SK-N-SH (cell line): ENCODE results near the gene CRMP1. TPM values are rescaled to one million over a fixed set of nuclear protein-coding genes. Genes with fewer than 3 reads are reported as not detected.

Source experiments
- CTCF ChIA-PET: fragments of 300-600, 350-600 bp; formaldehyde crosslinking; extraction: SDS; loops from one replicate; lab custom pipeline; 2021; lab: Yijun Ruan, JAX
- POLR2A ChIA-PET: fragments of 350-600 bp; sonication (Branson Sonifier 250); formaldehyde crosslinking; extraction: SDS; loops from one replicate; lab custom pipeline; 2020; ENCODE audit warnings: antibody characterized with exemption, inconsistent platforms; lab: Yijun Ruan, JAX
- DNase-seq: peaks from one replicate; pipeline ENCODE4 v3.0.0; 2012
- H2AFZ ChIP-seq: fragments of 200-600 bp; sonication (generic); 2 replicates; pipeline ENCODE4 v1.8.1; 2016; ENCODE audit warnings: antibody characterized with exemption, mild to moderate bottlenecking, low read depth
- H3F3A ChIP-seq: fragments of 200-600 bp; sonication (generic); replicated peaks from 2 replicates; pipeline ENCODE3; 2016; ENCODE audit warnings: antibody characterized with exemption, mild to moderate bottlenecking; ENCODE audit not compliant: insufficient read depth
- H3K27ac ChIP-seq, 2 experiments: fragments of 200-500 bp in 1 of 2; fragments of 200-600 bp in 1 of 2; sonication (Bioruptor generic) in 1 of 2; sonication (generic), shearing (Covaris generic) in 1 of 2; 2 replicates each; pipeline versions ENCODE4 v1.5.1 to v1.6.1; 2014 to 2016; ENCODE audit warnings: low read depth in 2 of 2, inconsistent platforms in 1 of 2, low read length in 1 of 2, mild to moderate bottlenecking in 1 of 2, mixed read lengths in 1 of 2
- H3K27me3 ChIP-seq: fragments of 200-600 bp; sonication (generic), shearing (Covaris generic); 2 replicates; pipeline ENCODE4 v1.6.1; 2016; ENCODE audit warnings: mixed run types; ENCODE audit not compliant: insufficient read depth
- H3K36me3 ChIP-seq, 2 experiments: fragments of 200-500 bp in 1 of 2; fragments of 200-600 bp in 1 of 2; sonication (Bioruptor generic) in 1 of 2; sonication (generic) in 1 of 2; replicated peaks in 1 of 2; 2 replicates each; pipeline versions ENCODE3 to v1.5.1; 2014 to 2016; ENCODE audit warnings: low read length in 1 of 2, mild to moderate bottlenecking in 1 of 2; ENCODE audit not compliant: insufficient read depth in 2 of 2, control insufficient read depth in 1 of 2
- H3K4me1 ChIP-seq, 2 experiments: fragments of 200-500 bp in 1 of 2; fragments of 200-600 bp in 1 of 2; sonication (Bioruptor generic) in 1 of 2; sonication (generic), shearing (Covaris generic) in 1 of 2; 2 replicates each; pipeline versions ENCODE4 v1.5.1 to v1.6.1; 2014 to 2016; ENCODE audit warnings: low read depth in 1 of 2, low read length in 1 of 2, mixed run types in 1 of 2; ENCODE audit not compliant: insufficient read depth in 2 of 2, control insufficient read depth in 1 of 2
- H3K4me2 ChIP-seq: fragments of 200-600 bp; sonication (generic), shearing (Covaris generic); 2 replicates; pipeline ENCODE4 v1.6.1; 2017; ENCODE audit warnings: mixed run types
- H3K4me3 ChIP-seq, 2 experiments: fragments of 200-500 bp in 1 of 2; fragments of 200-600 bp in 1 of 2; sonication (Bioruptor generic) in 1 of 2; sonication (generic), shearing (Covaris generic) in 1 of 2; 2 replicates each; pipeline versions ENCODE4 v1.5.1 to v1.8.1; 2014 to 2016; ENCODE audit warnings: low read depth in 2 of 2, inconsistent platforms in 1 of 2, low read length in 1 of 2, mild to moderate bottlenecking in 1 of 2, mixed read lengths in 1 of 2, moderate library complexity in 1 of 2
- H3K79me2 ChIP-seq: fragments of 200-600 bp; sonication (generic); 2 replicates; pipeline ENCODE4 v1.8.1; 2017; ENCODE audit warnings: mild to moderate bottlenecking; ENCODE audit not compliant: insufficient read depth
- H3K9ac ChIP-seq: fragments of 200-600 bp; sonication (generic); 2 replicates; pipeline ENCODE4 v1.6.1; 2017; ENCODE audit warnings: mixed run types
- H3K9me2 ChIP-seq: fragments of 200-600 bp; sonication (generic); 2 replicates; pipeline ENCODE4 v1.6.1; 2017; ENCODE audit warnings: mixed run types
- H3K9me3 ChIP-seq: fragments of 200-600 bp; sonication (generic); 2 replicates; pipeline ENCODE4 v1.6.1; 2017; ENCODE audit warnings: mixed run types, mild to moderate bottlenecking, moderate library complexity
- H4K20me1 ChIP-seq: fragments of 200-600 bp; sonication (generic); 2 replicates; pipeline ENCODE4 v1.6.1; 2017; ENCODE audit warnings: mild to moderate bottlenecking, mixed run types; ENCODE audit not compliant: insufficient read depth
- EZH2phosphoT487 ChIP-seq: fragments of 200-600 bp; sonication (generic); IDR thresholded peaks from 2 replicates; pipeline ENCODE4 v1.6.1; 2017; ENCODE audit warnings: low read depth, mixed run types, mild to moderate bottlenecking, antibody characterized with exemption, moderate library complexity, borderline replicate concordance
- FOXJ3 ChIP-seq: sonication (generic); formaldehyde crosslinking; IDR thresholded peaks from 2 replicates; pipeline ENCODE4 v1.5.1; 2020; ENCODE audit warnings: mild to moderate bottlenecking, missing genetic modification reagents
- JUND ChIP-seq: IDR thresholded peaks from 2 replicates; pipeline ENCODE4 v1.4.0; 2012
- NFIC ChIP-seq: IDR thresholded peaks from 2 replicates; pipeline ENCODE4 v1.4.0; 2012; ENCODE audit warnings: borderline replicate concordance
- POLR2AphosphoS5 ChIP-seq: IDR thresholded peaks from 2 replicates; pipeline ENCODE4 v1.6.1; 2012; ENCODE audit warnings: low read depth, low read length
- RXRA ChIP-seq: IDR thresholded peaks from 2 replicates; pipeline ENCODE4 v1.4.0; 2012; ENCODE audit warnings: low read depth, mild to moderate bottlenecking, borderline replicate concordance
- SMC3 ChIP-seq: IDR thresholded peaks from 2 replicates; pipeline ENCODE4 v1.6.1; 2012; ENCODE audit warnings: low read depth, low read length, improper control_type of control experiment
- TAF1 ChIP-seq: IDR thresholded peaks from 2 replicates; pipeline ENCODE4 v1.6.1; 2012; ENCODE audit warnings: low read depth, mild to moderate bottlenecking, low read length, moderate library complexity, borderline replicate concordance
- TCF12 ChIP-seq: IDR thresholded peaks from 2 replicates; pipeline ENCODE4 v1.4.0; 2012
- TEAD4 ChIP-seq: IDR thresholded peaks from 2 replicates; pipeline ENCODE4 v1.4.0; 2012; ENCODE audit warnings: mild to moderate bottlenecking, borderline replicate concordance; ENCODE audit not compliant: insufficient read depth
- WGBS: methylation state at CpG from one replicate; pipeline ENCODE4 v1.1.6; 2017; ENCODE audit warnings: low lambda C conversion rate; 5-methylcytosine and 5-hydroxymethylcytosine counted together
- polyA plus RNA-seq, 3 experiments: library from polyadenylated mRNA; depleted of rRNA; stranded (reverse); fragments of >200 nt; gene quantifications; 2 replicates each; pipeline ENCODE4 v1.2.3, GENCODE V29; 2012
- TF ChIP-seq, protein P1 (sequence below): IDR thresholded peaks from 2 replicates; pipeline ENCODE4 v1.4.0; 2012; ENCODE audit warnings: low read depth, borderline replicate concordance
- TF ChIP-seq, protein P2 (sequence below): fragments of 150-350 bp; IDR thresholded peaks from 2 replicates; pipeline ENCODE4 v1.6.1; 2016; ENCODE audit warnings: mild to moderate bottlenecking, low read depth, low read length
- TF ChIP-seq, protein P3 (sequence below): fragments of 150-350 bp; IDR thresholded peaks from 2 replicates; pipeline ENCODE4 v1.6.1; 2017; ENCODE audit warnings: antibody characterized with exemption, low read length, low read depth, borderline replicate concordance
- TF ChIP-seq, protein P4 (sequence below): fragments of 200-600 bp; sonication (generic); IDR thresholded peaks from 2 replicates; pipeline ENCODE4 v1.6.1; 2017; ENCODE audit warnings: antibody characterized with exemption, mild to moderate bottlenecking, moderate library complexity
- TF ChIP-seq, protein P5 (sequence below): IDR thresholded peaks from 2 replicates; pipeline ENCODE4; 2012

CRMP1 gene
- polyA plus RNA-seq, 1 of the 3 experiments (the other 2 are of a cell fraction) = 3.4 TPM

DNA sequence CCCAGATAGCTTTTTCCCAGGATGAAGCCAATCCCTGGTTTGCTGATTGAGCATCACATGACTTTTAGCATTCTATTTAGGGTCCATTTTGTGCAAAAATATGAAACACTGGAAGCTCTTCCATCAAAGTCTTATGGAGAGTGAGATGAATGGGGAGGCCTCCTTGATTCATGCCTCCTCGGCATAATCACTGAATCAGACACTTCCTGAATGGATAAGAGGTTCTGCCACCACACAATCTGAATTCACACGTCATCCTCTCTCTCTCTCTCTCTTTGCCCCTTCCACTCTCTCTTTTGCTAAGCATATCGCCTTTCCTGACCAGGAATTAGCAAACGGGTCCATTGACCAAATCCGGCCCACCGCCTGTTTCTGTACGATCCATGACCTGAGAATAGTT is 68.7 kb downstream of the CRMP1 start:
- H3K4me2 ChIP-seq = no peak overlapping the region
- H3K4me3 ChIP-seq = no peak overlapping the region
- no peak overlapping the region for H3K9ac ChIP-seq
- CTCF ChIA-PET = interaction anchor here (0.6 to 4.9 kb wide), 3 partner anchors 11 to 655 kb away, joined by 3 to 32 read pairs (median 3); no protein-coding TSS in a partner anchor
- H3K9me2 ChIP-seq = no peaks in the 10 kb centered on the region
- no peaks in the 10 kb centered on the region for H3K9me3 ChIP-seq
- TF ChIP-seq, protein P1, sequence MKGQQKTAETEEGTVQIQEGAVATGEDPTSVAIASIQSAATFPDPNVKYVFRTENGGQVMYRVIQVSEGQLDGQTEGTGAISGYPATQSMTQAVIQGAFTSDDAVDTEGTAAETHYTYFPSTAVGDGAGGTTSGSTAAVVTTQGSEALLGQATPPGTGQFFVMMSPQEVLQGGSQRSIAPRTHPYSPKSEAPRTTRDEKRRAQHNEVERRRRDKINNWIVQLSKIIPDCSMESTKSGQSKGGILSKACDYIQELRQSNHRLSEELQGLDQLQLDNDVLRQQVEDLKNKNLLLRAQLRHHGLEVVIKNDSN = no peak
- no peak for TF ChIP-seq FOXJ3 (CRISPR knock-in tag)
- peaks cover 6 to 38% of the 10 kb centered on the region in 2 experiments for H3K36me3 ChIP-seq
- H3K4me1 ChIP-seq = no peaks in the 10 kb centered on the region; a peak in 1 of 4 replicates
- no peaks in the 10 kb centered on the region for H3K79me2 ChIP-seq
- H2AFZ ChIP-seq = no peak overlapping the region
- no peaks in the 10 kb centered on the region; the same call in 1 of the 2 replicates for H4K20me1 ChIP-seq
- H3K27ac ChIP-seq = no peak overlapping the region; a peak in 1 of 4 replicates
- no peaks in the 10 kb centered on the region for H3F3A ChIP-seq
- no peaks in the 10 kb centered on the region for H3K27me3 ChIP-seq
- no peak for DNase-seq
- POLR2A ChIA-PET = no interaction called here
- 92% methylated on average over 7 of the region's 7 CpGs for WGBS

DNA sequence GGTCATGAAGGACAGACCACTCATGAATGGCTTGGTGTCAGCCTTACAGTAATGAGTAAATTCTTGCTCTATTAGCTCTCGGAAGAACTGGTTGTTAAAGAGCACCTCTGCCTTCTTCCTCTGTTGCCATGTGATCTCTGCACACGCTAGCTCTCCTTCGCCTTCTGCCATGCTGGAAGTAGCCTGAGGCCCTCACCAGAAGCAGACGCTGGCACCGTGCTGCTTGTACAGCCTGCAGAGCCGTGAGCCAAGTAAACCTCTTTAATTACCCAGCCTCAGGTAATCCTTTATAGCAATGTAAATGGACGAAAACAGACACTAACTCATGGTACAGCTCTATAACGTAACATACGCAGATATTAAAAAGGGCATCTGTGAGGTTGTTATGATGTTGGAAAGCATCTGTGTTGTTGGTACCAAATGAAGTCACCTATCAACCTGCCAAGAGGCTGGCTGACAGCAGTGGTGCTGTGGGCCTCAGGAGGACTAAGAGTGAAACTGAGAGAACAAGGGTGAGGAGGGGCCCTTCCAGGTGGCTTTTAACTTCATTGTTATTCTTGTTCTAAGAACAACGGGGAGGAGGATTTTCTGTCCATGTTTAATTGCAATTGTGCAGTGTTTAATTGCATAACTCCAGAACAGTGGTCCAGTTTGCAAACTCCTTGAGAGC is 69.2 kb downstream of the CRMP1 start:
- 88% methylated on average over 10 of the region's 10 CpGs for WGBS
- Histone ChIP-seq H3K27ac (no peak overlapping the region; a peak in 1 of 4 replicates), H3K79me2 (no peaks in the 10 kb centered on the region), H3K4me2 (no peak overlapping the region), H3K4me1 (no peaks in the 10 kb centered on the region; a peak in 1 of 4 replicates), H3F3A (no peaks in the 10 kb centered on the region), H3K36me3 (peaks cover 6 to 43% of the 10 kb centered on the region in 2 experiments), H3K9me3 (no peaks in the 10 kb centered on the region), H2AFZ (no peak overlapping the region), H3K27me3 (no peaks in the 10 kb centered on the region), H3K9me2 (no peaks in the 10 kb centered on the region), H4K20me1 (no peaks in the 10 kb centered on the region; the same call in 1 of the 2 replicates), H3K4me3 (no peak overlapping the region), H3K9ac (no peak overlapping the region)
- CTCF ChIA-PET = interaction anchor here (0.6 to 4.9 kb wide), 5 partner anchors 11 to 655 kb away, joined by 3 to 32 read pairs (median 3); partner anchors contain the start of gene WFS1
- POLR2A ChIA-PET = no interaction called here
- DNase-seq = no peak
- TF ChIP-seq, protein P2, sequence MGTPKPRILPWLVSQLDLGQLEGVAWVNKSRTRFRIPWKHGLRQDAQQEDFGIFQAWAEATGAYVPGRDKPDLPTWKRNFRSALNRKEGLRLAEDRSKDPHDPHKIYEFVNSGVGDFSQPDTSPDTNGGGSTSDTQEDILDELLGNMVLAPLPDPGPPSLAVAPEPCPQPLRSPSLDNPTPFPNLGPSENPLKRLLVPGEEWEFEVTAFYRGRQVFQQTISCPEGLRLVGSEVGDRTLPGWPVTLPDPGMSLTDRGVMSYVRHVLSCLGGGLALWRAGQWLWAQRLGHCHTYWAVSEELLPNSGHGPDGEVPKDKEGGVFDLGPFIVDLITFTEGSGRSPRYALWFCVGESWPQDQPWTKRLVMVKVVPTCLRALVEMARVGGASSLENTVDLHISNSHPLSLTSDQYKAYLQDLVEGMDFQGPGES = no peak
- TF ChIP-seq TAF1 (no peak), NFIC (no peak), JUND (no peak), EZH2phosphoT487 (no peak), TEAD4 (no peak), TCF12 (no peak), SMC3 (no peak), RXRA (no peak), POLR2AphosphoS5 (no peak)
- TF ChIP-seq, protein P3, sequence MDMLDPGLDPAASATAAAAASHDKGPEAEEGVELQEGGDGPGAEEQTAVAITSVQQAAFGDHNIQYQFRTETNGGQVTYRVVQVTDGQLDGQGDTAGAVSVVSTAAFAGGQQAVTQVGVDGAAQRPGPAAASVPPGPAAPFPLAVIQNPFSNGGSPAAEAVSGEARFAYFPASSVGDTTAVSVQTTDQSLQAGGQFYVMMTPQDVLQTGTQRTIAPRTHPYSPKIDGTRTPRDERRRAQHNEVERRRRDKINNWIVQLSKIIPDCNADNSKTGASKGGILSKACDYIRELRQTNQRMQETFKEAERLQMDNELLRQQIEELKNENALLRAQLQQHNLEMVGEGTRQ = no peak
- TF ChIP-seq, protein P4, sequence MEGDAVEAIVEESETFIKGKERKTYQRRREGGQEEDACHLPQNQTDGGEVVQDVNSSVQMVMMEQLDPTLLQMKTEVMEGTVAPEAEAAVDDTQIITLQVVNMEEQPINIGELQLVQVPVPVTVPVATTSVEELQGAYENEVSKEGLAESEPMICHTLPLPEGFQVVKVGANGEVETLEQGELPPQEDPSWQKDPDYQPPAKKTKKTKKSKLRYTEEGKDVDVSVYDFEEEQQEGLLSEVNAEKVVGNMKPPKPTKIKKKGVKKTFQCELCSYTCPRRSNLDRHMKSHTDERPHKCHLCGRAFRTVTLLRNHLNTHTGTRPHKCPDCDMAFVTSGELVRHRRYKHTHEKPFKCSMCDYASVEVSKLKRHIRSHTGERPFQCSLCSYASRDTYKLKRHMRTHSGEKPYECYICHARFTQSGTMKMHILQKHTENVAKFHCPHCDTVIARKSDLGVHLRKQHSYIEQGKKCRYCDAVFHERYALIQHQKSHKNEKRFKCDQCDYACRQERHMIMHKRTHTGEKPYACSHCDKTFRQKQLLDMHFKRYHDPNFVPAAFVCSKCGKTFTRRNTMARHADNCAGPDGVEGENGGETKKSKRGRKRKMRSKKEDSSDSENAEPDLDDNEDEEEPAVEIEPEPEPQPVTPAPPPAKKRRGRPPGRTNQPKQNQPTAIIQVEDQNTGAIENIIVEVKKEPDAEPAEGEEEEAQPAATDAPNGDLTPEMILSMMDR = no peak
- TF ChIP-seq, protein P1 = no peak
- TF ChIP-seq, protein P5, sequence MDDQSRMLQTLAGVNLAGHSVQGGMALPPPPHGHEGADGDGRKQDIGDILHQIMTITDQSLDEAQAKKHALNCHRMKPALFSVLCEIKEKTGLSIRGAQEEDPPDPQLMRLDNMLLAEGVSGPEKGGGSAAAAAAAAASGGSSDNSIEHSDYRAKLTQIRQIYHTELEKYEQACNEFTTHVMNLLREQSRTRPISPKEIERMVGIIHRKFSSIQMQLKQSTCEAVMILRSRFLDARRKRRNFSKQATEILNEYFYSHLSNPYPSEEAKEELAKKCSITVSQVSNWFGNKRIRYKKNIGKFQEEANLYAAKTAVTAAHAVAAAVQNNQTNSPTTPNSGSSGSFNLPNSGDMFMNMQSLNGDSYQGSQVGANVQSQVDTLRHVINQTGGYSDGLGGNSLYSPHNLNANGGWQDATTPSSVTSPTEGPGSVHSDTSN = no peak
